Upper lobe of left lung (tissue), 6 donors: ENCODE measurements around the gene GADD45G. TPM values are rescaled to one million over a fixed set of nuclear protein-coding genes. Genes with fewer than 3 reads are reported as not detected.

Source experiments
- ATAC-seq, 2 donors: fragments of 200-7000 bp; cut with Tn5 transposase; one replicate each; pipeline ENCODE4 v1.9.1; 2022; ENCODE audit warnings: mild to moderate bottlenecking in 2 of 2, moderate library complexity in 2 of 2; ENCODE audit not compliant: low FRiP score in 2 of 2
- DNase-seq, 2 donors: peaks; one replicate each; pipeline ENCODE4 v3.0.0-alpha.2; 2019 to 2020
- H3K27ac ChIP-seq, 4 donors: fragments of 200-600 bp; sonication (generic); one replicate each; pipeline ENCODE4 v1.5.1; 2016 to 2019
- H3K27me3 ChIP-seq, 4 donors: fragments of 200-600 bp; sonication (generic); one replicate each; pipeline ENCODE4 v1.5.1; 2017 to 2019
- H3K36me3 ChIP-seq, 4 donors: fragments of 200-600 bp; sonication (generic); one replicate each; pipeline ENCODE4 v1.5.1; 2016 to 2019
- H3K4me1 ChIP-seq, 4 donors: fragments of 200-600 bp; sonication (generic); one replicate each; pipeline ENCODE4 v1.5.1; 2018 to 2019
- H3K4me3 ChIP-seq, 4 donors: fragments of 200-600 bp; sonication (generic); one replicate each; pipeline ENCODE4 v1.5.1; 2017 to 2019; ENCODE audit warnings: mild to moderate bottlenecking in 2 of 4, moderate library complexity in 1 of 4
- H3K9me3 ChIP-seq, 4 donors: fragments of 200-600 bp; sonication (generic); one replicate each; pipeline ENCODE4 v1.5.1; 2018 to 2019
- CTCF ChIP-seq, 6 experiments: fragments of 450-650 bp in 4 of 6; fragments of 200-600 bp in 2 of 6; sonication (generic) in 2 of 6; IDR thresholded peaks; one replicate each; pipeline ENCODE4 v1.5.1; 2016 to 2019; ENCODE audit warnings: antibody characterized with exemption in 6 of 6
- EP300 ChIP-seq, 4 donors: sonication (generic); formaldehyde crosslinking; IDR thresholded peaks; one replicate each; pipeline ENCODE4 v1.5.1; 2017; ENCODE audit warnings: antibody characterized with exemption in 4 of 4, control low read depth in 2 of 4
- POLR2A ChIP-seq, 4 donors: fragments of 450-650 bp; IDR thresholded peaks; one replicate each; pipeline ENCODE4 v1.5.1; 2016 to 2017; ENCODE audit warnings: antibody characterized with exemption in 4 of 4, mild to moderate bottlenecking in 2 of 4
- POLR2AphosphoS5 ChIP-seq, 2 donors: sonication (generic); formaldehyde crosslinking; IDR thresholded peaks; one replicate each; pipeline ENCODE4 v1.5.1; 2017; ENCODE audit warnings: antibody characterized with exemption in 2 of 2
- WGBS, 2 donors: methylation state at CpG; one replicate each; pipeline ENCODE4 v1.1.5; 2017 to 2018; 5-methylcytosine and 5-hydroxymethylcytosine counted together
- total RNA-seq, 6 donors: library from RNA; depleted of rRNA in 4 of 6; stranded (reverse); fragments of >200 nt in 4 of 6; gene quantifications; one replicate each; pipeline versions ENCODE4 v1.1.0 to v1.2.1, GENCODE V29; 2016 to 2021
- donor health status: DM: no; HTN: no; CAD: no; lungs with moderate emphysema.
- donor health status: DM: no; HTN: yes; CAD: no; lungs with severe emphysema.

Gene GADD45G
- total RNA-seq, 6 donors from 2014 or later: 12.6 to 46.1 (median 20.1) TPM

DNA sequence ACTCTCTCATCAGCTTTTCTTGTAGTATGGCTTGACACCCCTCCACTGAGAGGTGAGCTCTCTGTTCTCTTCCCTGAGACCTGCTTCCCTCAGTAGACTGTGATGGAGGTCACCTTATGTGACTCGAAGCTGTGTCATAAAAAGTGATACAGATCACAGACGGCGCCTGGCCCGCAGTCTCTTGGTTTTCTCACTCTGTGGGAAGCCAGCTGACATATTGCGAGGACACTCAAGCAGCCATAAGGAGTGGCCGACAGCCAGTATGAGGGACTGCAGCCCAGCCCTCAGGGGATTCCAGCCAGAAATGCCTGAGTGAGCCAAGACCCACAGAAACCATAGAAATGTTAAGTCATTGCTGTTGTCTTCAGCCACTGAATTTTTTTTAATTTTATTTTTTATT is 38.0 kb downstream of the GADD45G start:
- no peaks in the 10 kb centered on the region for H3K27me3 ChIP-seq
- peak in 1 of 4 donors; percentile 28 for TF ChIP-seq EP300 (IDR thresholded peaks at IDR 0.05)
- peak in 1 of 2 donors; percentile 65 for TF ChIP-seq POLR2AphosphoS5 (IDR thresholded peaks at IDR 0.05)
- TF ChIP-seq POLR2A (IDR thresholded peaks at IDR 0.05): no peak
- no peak for TF ChIP-seq CTCF (IDR thresholded peaks at IDR 0.05)
- ATAC-seq (no peak), DNase-seq (no peak)
- no peaks in the 10 kb centered on the region for H3K9me3 ChIP-seq
- H3K36me3 ChIP-seq: no peaks in the 10 kb centered on the region
- 74 to 92% methylated on average over 3 to 6 of the region's 6 CpGs for WGBS, 2 donors
- no peak overlapping the region for H3K4me3 ChIP-seq
- H3K4me1 ChIP-seq: peaks cover 19 to 29% (median 25%) of the 10 kb centered on the region in 4 donors
- H3K27ac ChIP-seq: no peak overlapping the region

GRCh38 chr9:89646189-89646939 is 41.6 kb downstream of the GADD45G start:
- Histone ChIP-seq H3K4me3 (no peak overlapping the region), H3K27me3 (no peaks in the 10 kb centered on the region), H3K4me1 (peaks cover 0 to 4% (median under 1%) of the 10 kb centered on the region in 4 donors), H3K27ac (no peak overlapping the region), H3K36me3 (no peaks in the 10 kb centered on the region), H3K9me3 (no peaks in the 10 kb centered on the region)
- ATAC-seq (no peak), DNase-seq (no peak)
- WGBS, 2 donors: 93 to 95% methylated on average over 8 of the region's 8 CpGs
- TF ChIP-seq EP300 (IDR thresholded peaks at IDR 0.05): no peak
- no peak for TF ChIP-seq POLR2A (IDR thresholded peaks at IDR 0.05)
- TF ChIP-seq CTCF (IDR thresholded peaks at IDR 0.05): no peak

DNA sequence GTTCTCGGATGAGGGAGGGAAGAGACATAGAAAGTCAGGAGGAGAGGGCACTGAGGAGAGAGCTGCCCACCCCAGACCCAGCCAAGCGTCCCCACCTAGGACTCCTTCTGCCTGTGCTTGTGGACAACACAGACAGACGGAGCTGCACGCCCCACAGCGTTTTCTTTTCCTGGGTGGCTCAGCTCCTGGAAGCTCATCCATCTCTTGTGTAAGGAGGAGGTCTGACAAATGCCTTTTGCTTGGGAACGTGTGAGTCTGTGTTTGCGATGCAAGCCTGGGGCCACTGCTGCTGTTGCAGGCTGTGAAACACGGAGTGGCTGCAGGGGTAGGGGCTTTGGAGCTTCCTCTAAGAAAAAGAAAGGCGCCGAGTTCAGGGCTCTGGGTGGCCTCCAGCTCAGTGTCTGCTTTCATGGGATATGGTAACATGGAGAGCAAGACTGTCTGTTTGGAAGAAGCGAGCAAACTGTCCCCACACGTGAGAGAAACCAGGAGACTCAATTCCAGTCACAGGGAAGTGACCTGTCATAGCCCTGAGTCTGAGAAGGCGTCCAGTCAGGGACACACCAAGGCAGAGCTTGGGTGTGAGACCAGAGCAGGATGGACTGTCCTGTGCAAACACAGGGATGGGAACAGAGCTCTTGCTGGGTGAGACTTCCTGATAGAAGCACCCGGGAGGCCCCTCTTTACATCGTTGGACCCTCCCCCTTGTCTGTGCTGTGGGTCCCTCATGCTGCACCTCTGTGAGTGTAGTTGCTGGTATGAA is 42.7 kb downstream of the GADD45G start:
- H3K27ac ChIP-seq: no peak overlapping the region
- H3K27me3 ChIP-seq: no peaks in the 10 kb centered on the region
- H3K9me3 ChIP-seq: no peaks in the 10 kb centered on the region
- WGBS, 2 donors: 73 to 76% methylated on average over 15 of the region's 15 CpGs
- TF ChIP-seq POLR2A (IDR thresholded peaks at IDR 0.05): no peak
- peak in 1 of 2 donors; percentile 26 for TF ChIP-seq POLR2AphosphoS5 (IDR thresholded peaks at IDR 0.05)
- no peak overlapping the region for H3K4me3 ChIP-seq
- peaks cover 0 to 4% (median 0%) of the 10 kb centered on the region in 4 donors for H3K4me1 ChIP-seq
- H3K36me3 ChIP-seq: no peaks in the 10 kb centered on the region
- ATAC-seq (no peak), DNase-seq (no peak)

GRCh38 chr9:89648247-89649000 is 43.6 kb downstream of the GADD45G start:
- Histone ChIP-seq H3K36me3 (no peaks in the 10 kb centered on the region), H3K4me3 (no peak overlapping the region), H3K27ac (no peak overlapping the region), H3K27me3 (no peaks in the 10 kb centered on the region), H3K9me3 (no peaks in the 10 kb centered on the region), H3K4me1 (peaks cover 0 to 4% (median 0%) of the 10 kb centered on the region in 4 donors)
- no peak for TF ChIP-seq EP300 (IDR thresholded peaks at IDR 0.05)
- no peak for TF ChIP-seq POLR2A (IDR thresholded peaks at IDR 0.05)
- no peak for TF ChIP-seq CTCF (IDR thresholded peaks at IDR 0.05)
- no peak for TF ChIP-seq POLR2AphosphoS5 (IDR thresholded peaks at IDR 0.05)
- DNase-seq (no peak), ATAC-seq (peak in 1 of 2 donors; percentile 68)
- 59 to 72% methylated on average over 10 to 11 of the region's 11 CpGs for WGBS, 2 donors
